ENCODE measurements around the gene RHEBL1.

RHEBL1 gene

GRCh38 chr12:49069507-49070346 is at the start of gene RHEBL1:
Gene RHEBL1 (minus strand): TSS chr12:49069979. CDS start chr12:49069785, 194 bp downstream.
- TF ChIP-seq CEBPB (IDR thresholded peaks at IDR 0.05) (no peak), RAD21 (IDR thresholded peaks at IDR 0.05; ENCODE audit: low read depth) (no peak), EP300 (IDR thresholded peaks at IDR 0.05; ENCODE audit: borderline replicate concordance) (peak; percentile 6; the same call in 1 of the 2 replicates), FOXM1 (IDR thresholded peaks at IDR 0.05; ENCODE audit: borderline replicate concordance, low read depth) (peak; percentile 78), NFIC (IDR thresholded peaks at IDR 0.05) (peak; percentile 12; the same call in 1 of the 2 replicates), ZBTB7A (IDR thresholded peaks at IDR 0.05; ENCODE audit: low read depth) (no peak), CREB1 (IDR thresholded peaks at IDR 0.05; ENCODE audit: low read depth) (peak; percentile 32; the same call in 1 of the 2 replicates), MAX (IDR thresholded peaks at IDR 0.05) (peak; percentile 90), REST (IDR thresholded peaks at IDR 0.05; ENCODE audit: low read depth) (no peak), TCF12 (IDR thresholded peaks at IDR 0.05; ENCODE audit: low read depth) (no peak; the same call in 1 of the 2 replicates), YY1 (IDR thresholded peaks at IDR 0.05; ENCODE audit: low read depth) (0 out of 2 replicates have a peak, but pooled peaks have one; percentile 32), TAF1 (IDR thresholded peaks at IDR 0.05; ENCODE audit: low read depth) (no peak; the same call in 1 of the 2 replicates), TEAD4 (IDR thresholded peaks at IDR 0.05) (peak; percentile 37; the same call in 1 of the 2 replicates), EGR1 (IDR thresholded peaks at IDR 0.05) (no peak), USF1 (IDR thresholded peaks at IDR 0.05) (peak; percentile 98)

- no peak for TF ChIP-seq CEBPB (IDR thresholded peaks at IDR 0.05)
- TF ChIP-seq EGR1 (IDR thresholded peaks at IDR 0.05) = no peak
- TF ChIP-seq TEAD4 (IDR thresholded peaks at IDR 0.05) = no peak
- TF ChIP-seq YY1 (IDR thresholded peaks at IDR 0.05; ENCODE audit: low read depth) = no peak
- no peak for TF ChIP-seq NFIC (IDR thresholded peaks at IDR 0.05)
- no peak for TF ChIP-seq CREB1 (IDR thresholded peaks at IDR 0.05; ENCODE audit: low read depth)
- TF ChIP-seq RAD21 (IDR thresholded peaks at IDR 0.05; ENCODE audit: low read depth) = no peak
- TF ChIP-seq REST (IDR thresholded peaks at IDR 0.05; ENCODE audit: low read depth) = no peak
- no peak for TF ChIP-seq TCF12 (IDR thresholded peaks at IDR 0.05; ENCODE audit: low read depth)
- TF ChIP-seq FOXM1 (IDR thresholded peaks at IDR 0.05; ENCODE audit: borderline replicate concordance, low read depth) = no peak
- TF ChIP-seq USF1 (IDR thresholded peaks at IDR 0.05) = no peak
- TF ChIP-seq TAF1 (IDR thresholded peaks at IDR 0.05; ENCODE audit: low read depth) = no peak
These were observed 41.4 kb upstream of the RHEBL1 start for GRCh38 chr12:49111206-49111605.

GRCh38 chr12:49110464-49111155 is 40.8 kb upstream of the RHEBL1 start, which contains the start of gene LMBR1L:
Gene LMBR1L (minus strand): TSS chr12:49110847. CDS start chr12:49110555, 292 bp downstream.
- TF ChIP-seq USF1 (IDR thresholded peaks at IDR 0.05) (0 out of 2 replicates have a peak, but pooled peaks have one; percentile 10), FOXM1 (IDR thresholded peaks at IDR 0.05; ENCODE audit: borderline replicate concordance, low read depth) (no peak), ZBTB7A (IDR thresholded peaks at IDR 0.05; ENCODE audit: low read depth) (peak; percentile 60), CREB1 (IDR thresholded peaks at IDR 0.05; ENCODE audit: low read depth) (peak; percentile 85), TAF1 (IDR thresholded peaks at IDR 0.05; ENCODE audit: low read depth) (peak; percentile 69), NFIC (IDR thresholded peaks at IDR 0.05) (no peak), REST (IDR thresholded peaks at IDR 0.05; ENCODE audit: low read depth) (no peak), TEAD4 (IDR thresholded peaks at IDR 0.05) (no peak), EGR1 (IDR thresholded peaks at IDR 0.05) (no peak), CEBPB (IDR thresholded peaks at IDR 0.05) (no peak), YY1 (IDR thresholded peaks at IDR 0.05; ENCODE audit: low read depth) (peak; percentile 80), EP300 (IDR thresholded peaks at IDR 0.05; ENCODE audit: borderline replicate concordance) (no peak), RAD21 (IDR thresholded peaks at IDR 0.05; ENCODE audit: low read depth) (no peak; the same call in 1 of the 2 replicates), TCF12 (IDR thresholded peaks at IDR 0.05; ENCODE audit: low read depth) (no peak), MAX (IDR thresholded peaks at IDR 0.05) (peak; percentile 92)

Data from Ishikawa (cell line).